Measurements from ENCODE around the gene BTBD7. TPM values are rescaled to one million over a fixed set of nuclear protein-coding genes. Genes with fewer than 3 reads are reported as not detected.
"Not testable (repeated sequence)": the region's sequence is repeated elsewhere in the genome, so short reads cannot be mapped to it uniquely, and the experiment has no call there.

BTBD7 gene
- total RNA-seq, 1 experiment from 2014 or later: 30.8 TPM

DNA sequence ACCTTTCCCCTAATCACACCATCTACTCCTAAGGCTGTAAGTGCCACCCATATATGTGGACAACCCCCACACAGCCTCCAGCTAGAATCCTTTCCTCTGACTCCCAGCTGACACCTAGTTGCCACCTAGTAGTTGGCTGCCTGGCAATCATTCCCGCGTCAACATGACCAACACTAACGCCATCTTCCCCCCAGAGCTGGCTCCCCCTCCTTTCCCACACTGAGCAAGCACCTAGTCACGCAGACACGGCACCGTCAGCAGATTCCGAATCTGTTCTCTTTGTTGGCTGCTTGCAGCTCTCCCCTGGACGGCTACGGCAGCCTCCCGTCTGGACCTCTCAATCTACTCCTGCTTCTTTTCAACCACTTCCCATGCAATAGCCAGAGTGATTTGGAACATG lies 98.0 kb downstream of the BTBD7 start (continued):
- TF ChIP-seq MAX (IDR thresholded peaks at IDR 0.05) (no peak), CBX3 (IDR thresholded peaks at IDR 0.05; ENCODE audit: low read depth) (no peak), EZH2phosphoT487 (IDR thresholded peaks at IDR 0.05; ENCODE audit: borderline replicate concordance) (no peak), POLR2AphosphoS5 (IDR thresholded peaks at IDR 0.05; ENCODE audit: low read depth, low read length) (no peak), SP1 (IDR thresholded peaks at IDR 0.05; ENCODE audit: low read depth) (no peak), SRF (IDR thresholded peaks at IDR 0.05; ENCODE audit: low read depth) (no peak), SIN3A (IDR thresholded peaks at IDR 0.05; ENCODE audit: low read depth) (no peak), TCF7L2 (IDR thresholded peaks at IDR 0.05; ENCODE audit: borderline replicate concordance, extremely low read depth, insufficient read depth, insufficient read length) (no peak), RAD21 (IDR thresholded peaks at IDR 0.05; ENCODE audit: low read depth) (no peak), ZFX (IDR thresholded peaks at IDR 0.05) (no peak), ELF1 (IDR thresholded peaks at IDR 0.05; ENCODE audit: borderline replicate concordance, low read depth) (no peak)
- TF ChIP-seq, protein P1, sequence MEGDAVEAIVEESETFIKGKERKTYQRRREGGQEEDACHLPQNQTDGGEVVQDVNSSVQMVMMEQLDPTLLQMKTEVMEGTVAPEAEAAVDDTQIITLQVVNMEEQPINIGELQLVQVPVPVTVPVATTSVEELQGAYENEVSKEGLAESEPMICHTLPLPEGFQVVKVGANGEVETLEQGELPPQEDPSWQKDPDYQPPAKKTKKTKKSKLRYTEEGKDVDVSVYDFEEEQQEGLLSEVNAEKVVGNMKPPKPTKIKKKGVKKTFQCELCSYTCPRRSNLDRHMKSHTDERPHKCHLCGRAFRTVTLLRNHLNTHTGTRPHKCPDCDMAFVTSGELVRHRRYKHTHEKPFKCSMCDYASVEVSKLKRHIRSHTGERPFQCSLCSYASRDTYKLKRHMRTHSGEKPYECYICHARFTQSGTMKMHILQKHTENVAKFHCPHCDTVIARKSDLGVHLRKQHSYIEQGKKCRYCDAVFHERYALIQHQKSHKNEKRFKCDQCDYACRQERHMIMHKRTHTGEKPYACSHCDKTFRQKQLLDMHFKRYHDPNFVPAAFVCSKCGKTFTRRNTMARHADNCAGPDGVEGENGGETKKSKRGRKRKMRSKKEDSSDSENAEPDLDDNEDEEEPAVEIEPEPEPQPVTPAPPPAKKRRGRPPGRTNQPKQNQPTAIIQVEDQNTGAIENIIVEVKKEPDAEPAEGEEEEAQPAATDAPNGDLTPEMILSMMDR (IDR thresholded peaks at IDR 0.05 in 2 of 3, conservative IDR thresholded peaks at IDR 0.05 in 1 of 3; ENCODE audit: borderline replicate concordance in 1 of 3, insufficient read depth in 1 of 3, low read depth in 2 of 3, low read length in 2 of 3): no peak

DNA sequence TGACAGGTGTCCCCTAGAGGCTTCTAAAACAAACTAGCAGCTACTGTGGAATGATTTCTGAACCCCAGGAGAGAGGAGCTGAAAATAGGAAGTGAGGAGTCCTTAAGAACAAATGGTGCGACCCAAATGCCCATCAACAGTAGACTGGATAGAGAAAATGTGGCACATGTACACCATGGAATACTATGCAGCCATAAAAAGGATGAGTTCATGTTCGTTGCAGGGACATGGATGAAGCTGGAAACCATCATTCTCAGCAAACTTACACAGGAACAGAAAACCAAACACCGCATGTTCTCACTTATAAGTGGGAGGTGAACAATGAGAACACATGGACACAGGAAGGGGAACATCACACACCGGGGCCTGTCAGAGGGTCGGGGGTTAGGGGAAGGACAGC lies 99.8 kb downstream of the BTBD7 start:
- H3K4me2 ChIP-seq (ENCODE audit: low read length); H3K9ac ChIP-seq (ENCODE audit: low read length); H3K79me2 ChIP-seq (ENCODE audit: insufficient read depth, low read length); H3K4me1 ChIP-seq (ENCODE audit: control insufficient read depth in 1 of 2, insufficient read depth in 2 of 2, low read length in 2 of 2); H3K27me3 ChIP-seq (ENCODE audit: insufficient read depth, low read length); intact Hi-C loops (cut with micrococcal nuclease); H3K4me3 ChIP-seq (replicated peaks in 1 of 2; ENCODE audit: low read depth in 1 of 2, low read length in 2 of 2); H3K9me3 ChIP-seq (ENCODE audit: control insufficient read depth in 1 of 2, insufficient read depth in 1 of 2, low read depth in 1 of 2, low read length in 2 of 2); BruUV-seq (replicated peaks); H4K20me1 ChIP-seq (ENCODE audit: insufficient read depth); DNase-seq (ENCODE audit: low read depth, low spot score); H2AFZ ChIP-seq (ENCODE audit: low read depth, low read length, poor library complexity, severe bottlenecking); POLR2A ChIA-PET; ATAC-seq; H3K36me3 ChIP-seq (ENCODE audit: control insufficient read depth in 1 of 2, insufficient read depth in 2 of 2, low read length in 2 of 2); H3K27ac ChIP-seq (ENCODE audit: low read depth, low read length); H3K9me2 ChIP-seq (ENCODE audit: insufficient read depth): not testable (repeated sequence)
- RAD21 ChIA-PET (ENCODE audit: low non-redundant PET in 1 of 2, low total read pairs in 2 of 2, uncharacterized antibody in 2 of 2, unreplicated experiment in 2 of 2): interaction anchor here in 1 of 2 experiments (0.6 kb wide), 1 partner anchor 10 kb away, joined by 3 read pairs; no protein-coding TSS in a partner anchor
- CTCF ChIA-PET: interaction anchor here (0.8 to 1.0 kb wide), 2 partner anchors 14 to 385 kb away, joined by 3 to 4 read pairs; no protein-coding TSS in a partner anchor
